Mesodermal cell (in vitro differentiated cells): ENCODE results near the gene PPM1K. TPM values are rescaled to one million over a fixed set of nuclear protein-coding genes. Genes with fewer than 3 reads are reported as not detected.
"Not testable (repeated sequence)": the region's sequence is repeated elsewhere in the genome, so short reads cannot be mapped to it uniquely, and the experiment has no call there.

Experiments
- H3K27ac ChIP-seq: 2 replicates; pipeline ENCODE4 v1.7.0; 2013; ENCODE audit warnings: mild to moderate bottlenecking, low read depth, low read length, moderate library complexity; ENCODE audit not compliant: severe bottlenecking
- H3K36me3 ChIP-seq: 2 replicates; pipeline ENCODE4 v1.7.1; 2013; ENCODE audit warnings: mild to moderate bottlenecking, low read length, moderate library complexity; ENCODE audit not compliant: control insufficient read depth, insufficient read depth
- H3K4me1 ChIP-seq: one replicate; pipeline ENCODE4 v1.7.1; 2013; ENCODE audit warnings: mild to moderate bottlenecking, low read length; ENCODE audit not compliant: insufficient read depth, control insufficient read depth, poor library complexity, severe bottlenecking
- H3K4me3 ChIP-seq: 2 replicates; pipeline ENCODE4 v1.7.0; 2013; ENCODE audit warnings: low read length, control low read depth, mild to moderate bottlenecking; ENCODE audit not compliant: insufficient read depth, poor library complexity, severe bottlenecking; ENCODE audit errors: extremely low read depth
- H3K9me3 ChIP-seq: 2 replicates; pipeline ENCODE4 v1.7.1; 2013; ENCODE audit warnings: mild to moderate bottlenecking, low read length, moderate library complexity; ENCODE audit not compliant: control insufficient read depth
- WGBS, 2 experiments: methylation state at CpG; one replicate each; pipeline ENCODE4 v1.1.5; 2013; ENCODE audit warnings: missing lambda C conversion rate in 2 of 2; ENCODE audit not compliant: insufficient coverage in 2 of 2; 5-methylcytosine and 5-hydroxymethylcytosine counted together
- polyA plus RNA-seq, 2 experiments: library from polyadenylated mRNA; stranded (reverse); fragments of 50-300 nt; gene quantifications; one replicate each; pipeline ENCODE4 v1.2.3, GENCODE V29; 2013

The PPM1K gene
- 12.5 TPM for polyA plus RNA-seq (2013, experiment 1 of 2)
- polyA plus RNA-seq (2013, experiment 2 of 2): 10.3 TPM

DNA sequence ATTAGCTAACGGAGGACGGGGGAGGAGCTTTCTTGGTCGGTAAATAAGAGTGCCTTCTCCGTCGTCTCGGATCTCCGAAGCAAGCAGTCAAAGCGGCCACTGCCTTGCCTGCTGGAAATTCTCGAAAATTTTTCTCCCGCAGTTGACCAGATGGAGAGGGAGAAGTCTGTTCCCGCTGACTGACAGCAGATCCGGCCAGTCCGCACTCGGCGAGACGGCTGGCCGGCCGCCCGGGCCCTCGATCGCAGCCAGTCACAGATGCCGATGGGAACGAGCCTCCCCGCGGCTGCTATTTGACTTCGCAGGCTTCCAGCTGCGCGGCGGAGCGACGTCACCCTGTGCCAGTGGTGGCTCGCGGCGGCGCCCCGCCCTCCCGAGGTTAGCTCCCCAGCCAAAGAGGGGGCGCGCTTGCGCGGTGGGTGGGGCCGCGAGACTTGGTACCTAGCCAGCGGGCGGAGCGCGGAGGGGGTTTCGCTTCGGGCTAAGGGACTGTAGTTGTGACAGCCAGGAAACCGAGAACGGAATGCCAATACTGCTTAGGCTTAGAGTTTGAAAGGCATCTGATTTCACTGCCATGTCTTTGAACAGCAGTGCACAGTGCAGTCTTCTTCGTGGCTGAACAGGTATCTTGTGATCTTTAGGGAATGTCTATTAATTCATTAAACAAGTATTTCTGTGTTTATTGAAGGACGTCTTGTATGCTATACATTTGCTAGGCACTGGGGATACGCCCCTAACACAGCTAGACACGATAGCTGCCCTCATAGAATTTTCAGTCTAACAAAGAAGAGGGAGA is at the start of gene PPM1K:
TSS of gene PPM1K (minus strand) at position 123 of the 796 bp plus-strand sequence. CDS start 5,978 bp downstream, outside the sequence.
- Histone ChIP-seq H3K4me3 (peak within 1 kb of the TSS; percentile 71), H3K9me3 (no peaks in the 10 kb centered on the region), H3K4me1 (no peaks in the 10 kb centered on the region), H3K36me3 (no peaks in the 10 kb centered on the region), H3K27ac (peak within 1 kb of the TSS; percentile 98)
- 0 to 1% methylated on average over 35 to 51 of the region's 55 CpGs for WGBS, 2 experiments

GRCh38 chr4:88333741-88334405 is 49.5 kb upstream of the PPM1K start:
- 78% methylated on average over 1 of the region's 1 CpG; no CpG with 5 or more reads in 1 of the 2 experiments for WGBS, 2 experiments
- Histone ChIP-seq H3K27ac (no peak overlapping the region), H3K4me3 (no peak overlapping the region), H3K4me1 (no peaks in the 10 kb centered on the region), H3K9me3 (no peaks in the 10 kb centered on the region), H3K36me3 (no peaks in the 10 kb centered on the region)

- no peak overlapping the region for H3K4me3 ChIP-seq
- no peaks in the 10 kb centered on the region for H3K36me3 ChIP-seq
- no peak overlapping the region for H3K27ac ChIP-seq
- H3K4me1 ChIP-seq: no peaks in the 10 kb centered on the region
- no peaks in the 10 kb centered on the region for H3K9me3 ChIP-seq
- WGBS, 2 experiments: 86% methylated on average over 1 of the region's 1 CpG; no CpG with 5 or more reads in 1 of the 2 experiments
Observed at GRCh38 chr4:88327665-88328064, 43.3 kb upstream of the PPM1K start.

- H3K27ac ChIP-seq: peak overlapping the region; percentile 72
- H3K9me3 ChIP-seq: no peaks in the 10 kb centered on the region
- H3K36me3 ChIP-seq: no peaks in the 10 kb centered on the region
- 48 to 100% methylated on average over 2 to 3 of the region's 5 CpGs for WGBS, 2 experiments
- H3K4me1 ChIP-seq: peaks cover 7% of the 10 kb centered on the region
- H3K4me3 ChIP-seq: no peak overlapping the region
Observed at GRCh38 chr4:88320780-88321373, 36.5 kb upstream of the PPM1K start.

DNA sequence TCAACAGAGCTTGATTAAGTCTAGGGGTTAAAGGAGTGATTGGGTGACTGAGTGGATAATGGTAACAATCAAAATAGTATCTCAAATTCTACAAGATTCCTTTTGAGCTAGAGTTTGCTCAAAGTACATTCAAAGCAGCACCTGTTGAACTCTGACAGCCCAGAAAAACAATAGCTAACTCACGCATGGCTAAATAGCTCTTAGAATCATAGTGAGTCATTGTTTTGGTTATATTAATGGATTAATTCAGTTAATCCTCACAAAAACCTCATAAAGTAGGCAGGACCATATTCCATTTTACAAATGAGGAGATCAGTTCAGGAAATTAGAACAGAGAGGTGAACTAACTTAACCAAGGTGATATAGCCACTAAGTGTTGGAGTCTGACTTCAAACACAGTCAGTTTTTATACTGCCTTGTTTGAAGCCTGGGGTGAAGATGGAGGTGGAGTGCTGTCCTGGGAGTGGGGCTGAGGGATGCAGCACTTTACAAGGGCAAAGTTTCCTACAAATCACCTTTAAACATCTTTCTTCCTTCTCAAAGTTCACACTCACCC is 35.9 kb upstream of the PPM1K start:
- peak overlapping the region; percentile 72 for H3K27ac ChIP-seq
- no CpG with 5 or more reads among the region's 1 CpG for WGBS, 2 experiments
- H3K4me3 ChIP-seq: no peak overlapping the region

GRCh38 chr4:88318751-88319350 is 34.5 kb upstream of the PPM1K start:
- Histone ChIP-seq H3K4me3 (no peak overlapping the region), H3K36me3 (no peaks in the 10 kb centered on the region), H3K4me1 (peaks cover 7% of the 10 kb centered on the region), H3K9me3 (no peaks in the 10 kb centered on the region), H3K27ac (no peak overlapping the region)
- WGBS, 2 experiments: 100% methylated on average over 1 of the region's 3 CpGs; no CpG with 5 or more reads in 1 of the 2 experiments

More for the DNA sequence above, 35.9 kb upstream of the PPM1K start:
- peaks cover 7% of the 10 kb centered on the region for H3K4me1 ChIP-seq
- H3K36me3 ChIP-seq: no peaks in the 10 kb centered on the region
- H3K9me3 ChIP-seq: no peaks in the 10 kb centered on the region

DNA sequence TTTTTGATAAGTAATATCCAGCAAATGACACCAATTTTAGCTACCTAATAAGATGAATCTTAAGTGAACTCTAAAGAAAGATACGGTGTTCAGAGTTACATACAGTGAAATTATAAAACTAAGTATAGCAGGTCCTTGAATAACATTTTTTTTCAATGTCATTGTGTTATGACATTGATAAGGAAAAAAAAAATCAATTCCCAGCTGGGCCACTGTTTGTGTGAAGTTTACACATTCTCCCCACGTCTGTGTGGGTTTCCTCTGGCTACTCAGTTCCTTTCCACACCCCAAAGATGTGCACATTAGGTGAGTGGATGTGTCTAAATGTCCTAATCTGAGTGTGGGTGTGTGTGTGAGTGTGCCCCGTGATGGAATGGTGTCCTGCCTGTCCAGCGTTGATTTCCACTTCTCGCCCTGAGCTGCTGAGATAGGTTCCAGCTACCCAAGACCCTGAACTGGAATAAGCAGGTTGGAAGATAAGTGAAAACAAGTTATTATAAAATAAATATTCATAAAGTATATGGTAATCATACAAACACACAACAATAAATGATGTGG is 31.2 kb upstream of the PPM1K start:
- H3K9me3 ChIP-seq: no peaks in the 10 kb centered on the region
- H3K4me3 ChIP-seq: no peak overlapping the region
- H3K4me1 ChIP-seq: peaks cover 4% of the 10 kb centered on the region
- no peak overlapping the region for H3K27ac ChIP-seq
- H3K36me3 ChIP-seq: no peaks in the 10 kb centered on the region
- 56% methylated on average over 1 of the region's 5 CpGs; no CpG with 5 or more reads in 1 of the 2 experiments for WGBS, 2 experiments

DNA sequence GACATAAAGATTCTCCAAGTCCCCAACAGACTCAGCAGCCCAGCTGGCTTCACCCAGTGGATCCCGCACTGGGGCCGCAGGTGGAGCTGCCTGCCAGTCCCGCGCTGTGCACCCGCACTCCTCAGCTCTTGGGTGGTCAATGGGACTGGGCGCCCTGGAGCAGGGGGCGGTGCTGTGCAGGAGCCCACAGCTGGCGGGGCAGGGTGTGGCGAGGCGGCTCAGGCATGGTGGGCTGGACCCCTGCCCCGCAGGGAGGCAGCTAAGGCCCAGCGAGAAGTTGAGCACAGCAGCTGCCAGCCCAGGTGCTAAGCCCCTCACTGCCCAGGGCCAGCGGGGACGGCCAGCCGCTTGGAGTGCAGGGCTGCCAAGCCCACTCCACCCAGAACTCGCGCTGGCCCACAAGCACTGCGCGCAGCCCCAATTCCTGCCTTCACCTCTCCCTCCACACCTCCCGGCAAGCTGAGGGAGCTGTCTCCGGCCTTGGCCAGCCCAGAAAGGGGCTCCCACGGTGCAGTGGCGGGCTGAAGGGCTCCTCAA is 28.8 kb upstream of the PPM1K start:
- 95 to 96% methylated on average over 14 to 17 of the region's 23 CpGs for WGBS, 2 experiments
- H3K36me3 ChIP-seq, H3K4me3 ChIP-seq, H3K27ac ChIP-seq, H3K9me3 ChIP-seq, H3K4me1 ChIP-seq: not testable (repeated sequence)

GRCh38 chr4:88308587-88308986 is 24.2 kb upstream of the PPM1K start:
- no peak overlapping the region for H3K27ac ChIP-seq
- no peaks in the 10 kb centered on the region for H3K4me1 ChIP-seq
- no peak overlapping the region for H3K4me3 ChIP-seq
- H3K36me3 ChIP-seq: no peaks in the 10 kb centered on the region
- H3K9me3 ChIP-seq: no peaks in the 10 kb centered on the region
- WGBS, 2 experiments: no CpG with 5 or more reads among the region's 1 CpG
